SK-N-SH treated with all-trans-retinoic acid at 6 μM for 48 hours (cell line): Measurements from ENCODE around the gene POLD2.

Experiments
- ATAC-seq: fragments of 200-7000 bp; cut with Tn5 transposase; 3 replicates; pipeline ENCODE4 v1.9.1; 2020; ENCODE audit warnings: mild to moderate bottlenecking, moderate library complexity
- ARNTL ChIP-seq: fragments of 450-650 bp; formaldehyde crosslinking; IDR thresholded peaks from 2 replicates; pipeline ENCODE4 v1.5.0; 2020; ENCODE audit warnings: low read depth, mild to moderate bottlenecking, moderate library complexity, borderline replicate concordance
- CREB5 ChIP-seq: fragments of 250-450 bp; sonication (Bioruptor Pico); IDR thresholded peaks from 2 replicates; pipeline ENCODE4 v1.5.1; 2020; ENCODE audit warnings: low read depth, mild to moderate bottlenecking, moderate library complexity
- CSDC2 ChIP-seq: fragments of 250-450 bp; sonication (Bioruptor Pico); IDR thresholded peaks from 2 replicates; pipeline ENCODE4 v1.5.0; 2020; ENCODE audit warnings: mild to moderate bottlenecking, moderate library complexity
- CSRNP3 ChIP-seq: fragments of 250-450 bp; sonication (Bioruptor Pico); IDR thresholded peaks from 2 replicates; pipeline ENCODE4 v1.5.1; 2021; ENCODE audit warnings: mild to moderate bottlenecking, moderate library complexity
- ESRRG ChIP-seq: fragments of 250-450 bp; sonication (Bioruptor Pico); IDR thresholded peaks from 2 replicates; pipeline ENCODE4 v1.6.1; 2021; ENCODE audit warnings: mild to moderate bottlenecking
- GLIS3 ChIP-seq: fragments of 250-450 bp; sonication (Bioruptor Pico); IDR thresholded peaks from 2 replicates; pipeline ENCODE4 v1.5.0; 2020; ENCODE audit warnings: mild to moderate bottlenecking, moderate library complexity
- ISL1 ChIP-seq: fragments of 250-450 bp; sonication (Bioruptor Pico); IDR thresholded peaks from 2 replicates; pipeline ENCODE4 v2.1.2; 2022; ENCODE audit warnings: mild to moderate bottlenecking, moderate library complexity
- OSR1 ChIP-seq: fragments of 250-450 bp; sonication (Bioruptor Pico); IDR thresholded peaks from 2 replicates; pipeline ENCODE4 v1.8.0; 2022; ENCODE audit warnings: moderate library complexity, mild to moderate bottlenecking, inconsistent platforms
- PATZ1 ChIP-seq: fragments of 250-450 bp; sonication (Bioruptor Pico); IDR thresholded peaks from 2 replicates; pipeline ENCODE4 v1.8.0; 2020; ENCODE audit warnings: mild to moderate bottlenecking, moderate library complexity, borderline replicate concordance
- POU6F1 ChIP-seq: fragments of 250-450 bp; sonication (Bioruptor Pico); IDR thresholded peaks from 2 replicates; pipeline ENCODE4 v1.8.0; 2021; ENCODE audit warnings: low read depth, mild to moderate bottlenecking, moderate library complexity, borderline replicate concordance
- PPARA ChIP-seq: fragments of 250-450 bp; sonication (Bioruptor Pico); IDR thresholded peaks from 2 replicates; pipeline ENCODE4 v1.5.0; 2020; ENCODE audit warnings: mild to moderate bottlenecking, borderline replicate concordance
- RARB ChIP-seq: fragments of 250-450 bp; sonication (Bioruptor Pico); IDR thresholded peaks from 2 replicates; pipeline ENCODE4 v1.8.0; 2021; ENCODE audit warnings: mild to moderate bottlenecking, moderate library complexity
- SNAI2 ChIP-seq: fragments of 250-450 bp; sonication (Bioruptor Pico); IDR thresholded peaks from 2 replicates; pipeline ENCODE4 v1.5.0; 2020; ENCODE audit warnings: mild to moderate bottlenecking, moderate library complexity
- TCF4 ChIP-seq: fragments of 250-450 bp; sonication (Bioruptor Pico); IDR thresholded peaks from 2 replicates; pipeline ENCODE4 v1.8.0; 2021; ENCODE audit warnings: mild to moderate bottlenecking, moderate library complexity, borderline replicate concordance
- TOX ChIP-seq: fragments of 250-450 bp; sonication (Bioruptor Pico); IDR thresholded peaks from 2 replicates; pipeline ENCODE4 v1.8.0; 2021; ENCODE audit warnings: mild to moderate bottlenecking, moderate library complexity, borderline replicate concordance
- TSHZ2 ChIP-seq: fragments of 250-450 bp; sonication (Bioruptor Pico); IDR thresholded peaks from 2 replicates; pipeline ENCODE4 v1.5.0; 2020; ENCODE audit warnings: mild to moderate bottlenecking, moderate library complexity
- ZC3H10 ChIP-seq: fragments of 250-450 bp; sonication (Bioruptor Pico); IDR thresholded peaks from 2 replicates; pipeline ENCODE4 v1.5.1; 2021; ENCODE audit warnings: mild to moderate bottlenecking, moderate library complexity
- ZFP3 ChIP-seq: fragments of 250-450 bp; sonication (Bioruptor Pico); IDR thresholded peaks from 2 replicates; pipeline ENCODE4 v1.5.0; 2020; ENCODE audit warnings: mild to moderate bottlenecking, moderate library complexity
- ZFP30 ChIP-seq: fragments of 450-650 bp; formaldehyde crosslinking; IDR thresholded peaks from 2 replicates; pipeline ENCODE4 v1.5.0; 2022; ENCODE audit warnings: mild to moderate bottlenecking, moderate library complexity
- ZNF565 ChIP-seq: fragments of 450-650 bp; formaldehyde crosslinking; conservative IDR thresholded peaks from 2 replicates; pipeline ENCODE4 v1.5.0; 2020; ENCODE audit warnings: low read depth, mild to moderate bottlenecking, moderate library complexity
- ZNF70 ChIP-seq: fragments of 450-650 bp; formaldehyde crosslinking; IDR thresholded peaks from 2 replicates; pipeline ENCODE4 v1.5.0; 2020; ENCODE audit warnings: mild to moderate bottlenecking, moderate library complexity
- ZNF8 ChIP-seq: fragments of 450-650 bp; formaldehyde crosslinking; IDR thresholded peaks from 2 replicates; pipeline ENCODE4 v1.5.0; 2020; ENCODE audit warnings: mild to moderate bottlenecking, moderate library complexity

The POLD2 gene

GRCh38 chr7:44120395-44120794 is 3.0 kb downstream of the POLD2 start:
- no peak for ATAC-seq
- TF ChIP-seq ZNF8 (no peak), TCF4 (no peak), POU6F1 (CRISPR knock-in tag) (no peak), ISL1 (CRISPR knock-in tag) (no peak), ZNF70 (no peak), GLIS3 (CRISPR knock-in tag) (no peak), TSHZ2 (CRISPR knock-in tag) (no peak), PPARA (no peak)
- TF ChIP-seq, all 23 proteins: peak for 0

GRCh38 chr7:44119829-44120380 is 3.4 kb downstream of the POLD2 start:
- ATAC-seq = no peak
- TF ChIP-seq OSR1 (CRISPR knock-in tag) (no peak), GLIS3 (CRISPR knock-in tag) (no peak), POU6F1 (CRISPR knock-in tag) (no peak), ZNF565 (CRISPR knock-in tag) (no peak), ISL1 (CRISPR knock-in tag) (no peak), ZFP3 (CRISPR knock-in tag) (no peak), RARB (CRISPR knock-in tag) (no peak), CSRNP3 (CRISPR knock-in tag) (no peak), TCF4 (no peak), PPARA (no peak), ESRRG (no peak), ARNTL (CRISPR knock-in tag) (no peak), ZFP30 (CRISPR knock-in tag) (no peak), ZC3H10 (CRISPR knock-in tag) (no peak), ZNF70 (no peak)

GRCh38 chr7:44117801-44118429 is 5.4 kb downstream of the POLD2 start:
- ATAC-seq = no peak
- no peak for TF ChIP-seq ZNF70
- TF ChIP-seq ESRRG = no peak
- TF ChIP-seq TOX (CRISPR knock-in tag) = no peak
- no peak for TF ChIP-seq RARB (CRISPR knock-in tag)
- TF ChIP-seq ARNTL (CRISPR knock-in tag) = no peak
- no peak for TF ChIP-seq CREB5
- no peak for TF ChIP-seq POU6F1 (CRISPR knock-in tag)
- no peak for TF ChIP-seq GLIS3 (CRISPR knock-in tag)
- no peak for TF ChIP-seq PATZ1
- no peak for TF ChIP-seq ISL1 (CRISPR knock-in tag)
- TF ChIP-seq CSDC2 (CRISPR knock-in tag) = no peak
- no peak for TF ChIP-seq ZFP3 (CRISPR knock-in tag)
- TF ChIP-seq ZNF8 = no peak
- TF ChIP-seq PPARA = no peak
- no peak for TF ChIP-seq SNAI2 (CRISPR knock-in tag)
- TF ChIP-seq TCF4 = no peak
- no peak for TF ChIP-seq ZFP30 (CRISPR knock-in tag)
- TF ChIP-seq ZC3H10 (CRISPR knock-in tag) = no peak
- TF ChIP-seq CSRNP3 (CRISPR knock-in tag) = no peak
